Measurements from ENCODE around the gene FARS2. TPM values are rescaled to one million over a fixed set of nuclear protein-coding genes. Genes with fewer than 3 reads are reported as not detected.

The FARS2 gene
- total and polyA plus RNA-seq, 2 of the 13 experiments (the other 11 are each of a cell fraction or from before 2014, with no cell fraction given): 15.4 to 26.0 TPM

DNA sequence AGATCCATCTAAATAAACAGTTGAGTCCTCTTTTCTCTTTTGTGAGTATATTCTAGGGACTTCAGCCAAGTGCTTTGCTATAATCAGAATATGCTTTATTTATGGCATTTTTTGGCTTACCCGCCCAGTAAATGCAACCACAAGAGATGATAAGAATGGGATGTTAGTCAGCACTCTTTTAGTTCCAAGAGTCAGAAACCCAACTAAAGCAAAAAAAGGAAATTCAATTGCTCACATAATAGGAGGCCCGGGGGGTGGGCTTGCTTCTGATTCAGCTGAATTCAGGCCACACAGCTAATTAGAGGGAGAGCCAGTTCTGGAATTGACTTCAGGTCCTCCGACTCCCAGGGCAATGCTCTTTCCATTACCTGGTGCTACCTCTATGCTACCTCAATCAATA lies 250.6 kb downstream of the FARS2 start:
- Histone ChIP-seq H3K27me3 (ENCODE audit: control insufficient read depth in 1 of 2, insufficient read depth in 2 of 2, low read length in 2 of 2) (no peaks in the 10 kb centered on the region), H4K20me1 (ENCODE audit: insufficient read depth, low read length) (no peaks in the 10 kb centered on the region), H3K9ac (ENCODE audit: insufficient read depth, low read depth, low read length) (no peak overlapping the region), H3K9me3 (ENCODE audit: low read length) (no peaks in the 10 kb centered on the region), H3K4me1 (ENCODE audit: insufficient read depth, low read length) (no peaks in the 10 kb centered on the region), H3K79me2 (ENCODE audit: insufficient read depth, low read length) (no peaks in the 10 kb centered on the region), H3K36me3 (replicated peaks in 1 of 2; ENCODE audit: control insufficient read depth in 1 of 2, insufficient read depth in 2 of 2, low read length in 2 of 2) (no peaks in the 10 kb centered on the region), H3K4me2 (ENCODE audit: low read depth, low read length) (no peak overlapping the region), H2AFZ (ENCODE audit: low read length) (no peak overlapping the region), H3K27ac (ENCODE audit: extremely low read length, insufficient read depth, low read length) (no peak overlapping the region), H3K4me3 (replicated peaks in 1 of 3; ENCODE audit: insufficient read depth in 1 of 3, low read depth in 2 of 3, low read length in 3 of 3) (no peak overlapping the region)
- WGBS (ENCODE audit: low lambda C conversion rate): 95% methylated on average over 3 of the region's 3 CpGs
- TF ChIP-seq SMC3 (IDR thresholded peaks at IDR 0.05; ENCODE audit: low read length): no peak
- DNase-seq (ENCODE audit: low spot score) (no peak), ATAC-seq (no peak), FAIRE-seq (no peak)
- intact Hi-C loops (cut with micrococcal nuclease; ENCODE audit: unreplicated experiment) (no loop called here), in situ Hi-C loops (cut with HindIII; ENCODE audit: extremely low pct_ligation_motif_present, low pct_unique_long_range_greater_than_20kb) (no loop called here)
- ChIA-PET CTCF (ENCODE audit: low intra/inter-chr PET ratio, low total read pairs) (no interaction called here), POLR2A (no interaction called here)
- BruUV-seq (replicated peaks): no TSS peak

DNA sequence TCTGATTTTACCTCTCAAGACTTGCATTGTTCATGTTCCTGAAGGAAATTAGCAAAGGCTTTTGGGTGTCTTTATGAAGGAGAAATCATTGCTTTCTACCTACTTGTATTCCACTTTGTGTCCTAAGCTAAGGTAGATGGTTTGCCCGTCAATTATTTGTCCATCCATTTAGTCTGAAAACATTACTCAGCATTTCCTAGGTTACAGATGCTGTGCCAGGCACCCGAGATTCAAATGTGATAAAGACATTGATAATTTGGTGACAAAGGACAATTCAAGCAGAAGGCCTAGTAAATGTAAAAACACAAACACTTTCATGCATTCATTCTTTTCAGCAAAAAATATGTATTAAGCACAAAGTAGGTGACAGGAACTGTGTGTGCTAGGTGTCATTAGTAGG lies 251.1 kb downstream of the FARS2 start:
- H4K20me1 ChIP-seq (ENCODE audit: insufficient read depth, low read length): no peaks in the 10 kb centered on the region
- ChIA-PET POLR2A (no interaction called here), CTCF (ENCODE audit: low intra/inter-chr PET ratio, low total read pairs) (no interaction called here)
- H3K9me3 ChIP-seq (ENCODE audit: low read length): no peaks in the 10 kb centered on the region
- BruUV-seq (replicated peaks): no TSS peak
- ATAC-seq: no peak
- no peak for DNase-seq (ENCODE audit: low spot score)
- no peaks in the 10 kb centered on the region for H3K79me2 ChIP-seq (ENCODE audit: insufficient read depth, low read length)
- H3K4me1 ChIP-seq (ENCODE audit: insufficient read depth, low read length): no peaks in the 10 kb centered on the region
- H3K9ac ChIP-seq (ENCODE audit: insufficient read depth, low read depth, low read length): no peak overlapping the region
- H3K27ac ChIP-seq (ENCODE audit: extremely low read length, insufficient read depth, low read length): no peak overlapping the region
- H2AFZ ChIP-seq (ENCODE audit: low read length): no peak overlapping the region
- FAIRE-seq: no peak
- no peaks in the 10 kb centered on the region for H3K27me3 ChIP-seq (ENCODE audit: control insufficient read depth in 1 of 2, insufficient read depth in 2 of 2, low read length in 2 of 2)
- WGBS (ENCODE audit: low lambda C conversion rate): 95% methylated on average over 2 of the region's 2 CpGs
- in situ Hi-C loops (cut with HindIII; ENCODE audit: extremely low pct_ligation_motif_present, low pct_unique_long_range_greater_than_20kb) (no loop called here), intact Hi-C loops (cut with micrococcal nuclease; ENCODE audit: unreplicated experiment) (no loop called here)
- TF ChIP-seq ZNF572 (CRISPR knock-in tag; IDR thresholded peaks at IDR 0.05) (no peak), MAFF (IDR thresholded peaks at IDR 0.05; ENCODE audit: low read depth, low read length) (peak; percentile 57), ZNF180 (CRISPR knock-in tag; IDR thresholded peaks at IDR 0.05; ENCODE audit: borderline replicate concordance, low read depth) (no peak), DPF2 (CRISPR knock-in tag; IDR thresholded peaks at IDR 0.05; ENCODE audit: borderline replicate concordance, low read depth) (no peak), MAFK (conservative IDR thresholded peaks at IDR 0.05 in 1 of 2, IDR thresholded peaks at IDR 0.05 in 1 of 2; ENCODE audit: low read length in 2 of 2) (peak; percentile 33 to 71; a peak in 3 of 4 replicates)
- no peaks in the 10 kb centered on the region for H3K36me3 ChIP-seq (replicated peaks in 1 of 2; ENCODE audit: control insufficient read depth in 1 of 2, insufficient read depth in 2 of 2, low read length in 2 of 2)
- no peak overlapping the region for H3K4me3 ChIP-seq (replicated peaks in 1 of 3; ENCODE audit: insufficient read depth in 1 of 3, low read depth in 2 of 3, low read length in 3 of 3)
- no peak overlapping the region for H3K4me2 ChIP-seq (ENCODE audit: low read depth, low read length)

Data from HepG2 (cell line).